HG03045 (cell line): ENCODE results near the gene SLC9A3.

Source experiments
- ATAC-seq: cut with Tn5 transposase; IDR thresholded peaks from one replicate; pipeline ENCODE4 v1.9.1; 2021; ENCODE audit warnings: mild to moderate bottlenecking, moderate library complexity; ENCODE audit not compliant: unreplicated experiment

Gene SLC9A3

GRCh38 chr5:448061-448765, 76.0 kb downstream of the SLC9A3 start:
- no peak for ATAC-seq

GRCh38 chr5:447501-447900, 76.7 kb downstream of the SLC9A3 start:
- ATAC-seq, result no peak

- no peak for ATAC-seq
These were observed 77.4 kb downstream of the SLC9A3 start for GRCh38 chr5:446883-447263.

- no peak for ATAC-seq
These were observed 78.0 kb downstream of the SLC9A3 start for GRCh38 chr5:446066-446882.

- ATAC-seq, result no peak
These were observed 78.7 kb downstream of the SLC9A3 start for GRCh38 chr5:445591-445990.

GRCh38 chr5:444226-444625, 80.0 kb downstream of the SLC9A3 start:
- no peak for ATAC-seq

- ATAC-seq, result no peak
These were observed 80.8 kb downstream of the SLC9A3 start for GRCh38 chr5:443239-444151.

- peak; percentile 83 for ATAC-seq
These were observed 81.7 kb downstream of the SLC9A3 start, which contains the start of gene EXOC3 for GRCh38 chr5:442335-443238. TSS of gene EXOC3 (plus strand) at chr5:443176. CDS start at chr5:446206, 3,030 bp downstream.

GRCh38 chr5:441996-442334, 82.3 kb downstream of the SLC9A3 start:
- no peak for ATAC-seq

- no peak for ATAC-seq
These were observed 83.6 kb downstream of the SLC9A3 start for GRCh38 chr5:440401-441201.

- no peak for ATAC-seq
These were observed 84.6 kb downstream of the SLC9A3 start for GRCh38 chr5:439636-440035.

- no peak for ATAC-seq
These were observed 85.1 kb downstream of the SLC9A3 start for GRCh38 chr5:439181-439580.

- ATAC-seq, result no peak
These were observed 85.7 kb downstream of the SLC9A3 start for GRCh38 chr5:438481-438981.

GRCh38 chr5:437281-437771, 86.9 kb downstream of the SLC9A3 start:
- no peak for ATAC-seq

GRCh38 chr5:436641-436975, 87.6 kb downstream of the SLC9A3 start:
- ATAC-seq, result no peak

GRCh38 chr5:435961-436640, 88.1 kb downstream of the SLC9A3 start:
- ATAC-seq, result no peak

GRCh38 chr5:435156-435790, 89.0 kb downstream of the SLC9A3 start:
- no peak for ATAC-seq

GRCh38 chr5:434443-435146, 89.7 kb downstream of the SLC9A3 start:
- ATAC-seq, result no peak
